ENCODE data around the gene CSMD2.

CSMD2 gene

DNA sequence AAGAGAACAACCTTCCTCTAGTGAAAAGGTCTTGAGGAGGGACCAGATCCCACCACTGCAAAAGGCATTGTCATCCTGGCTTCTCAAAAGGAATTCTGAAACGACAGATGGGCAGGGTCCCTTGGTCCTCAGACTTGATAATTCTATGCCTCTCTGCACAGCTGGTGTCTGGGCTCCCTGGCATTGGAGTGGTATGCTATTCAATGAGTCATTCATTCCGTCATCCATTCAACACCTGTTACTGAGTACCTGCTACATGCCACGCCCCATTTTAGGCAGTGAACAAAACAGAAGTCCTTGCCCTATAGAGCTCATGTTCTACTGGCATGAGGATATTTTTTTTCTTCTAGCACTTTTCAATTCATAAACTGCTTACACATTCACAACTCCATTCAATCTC lies 347.0 kb downstream of the CSMD2 start:
- no peak for DNase-seq (ENCODE audit: low spot score)

DNA sequence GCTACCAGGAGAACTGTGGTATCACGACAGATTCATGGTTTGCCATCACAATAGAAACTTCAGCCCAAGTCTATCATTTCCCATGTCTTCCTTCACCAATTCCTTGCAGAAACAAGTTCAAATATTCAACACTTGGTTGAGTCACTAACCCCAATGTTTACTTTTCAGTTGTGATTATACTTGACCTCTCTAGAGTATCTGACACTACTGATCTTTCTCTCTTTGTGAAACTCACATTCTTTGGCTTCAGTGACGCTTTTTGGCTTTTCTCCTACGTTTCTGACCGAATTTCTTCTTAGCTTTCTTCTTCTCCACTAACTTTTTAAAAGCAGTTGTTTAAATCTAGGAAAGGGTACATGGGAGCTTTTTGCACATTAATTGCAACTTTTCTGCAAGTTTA lies 350.0 kb downstream of the CSMD2 start:
- no peak for DNase-seq (ENCODE audit: low spot score)

GRCh38 chr1:33814166-33814565 lies 350.9 kb downstream of the CSMD2 start:
- DNase-seq (ENCODE audit: low spot score) = no peak

- DNase-seq (ENCODE audit: low spot score) = no peak
Measured at GRCh38 chr1:33810571-33810970, 354.5 kb downstream of the CSMD2 start.

DNA sequence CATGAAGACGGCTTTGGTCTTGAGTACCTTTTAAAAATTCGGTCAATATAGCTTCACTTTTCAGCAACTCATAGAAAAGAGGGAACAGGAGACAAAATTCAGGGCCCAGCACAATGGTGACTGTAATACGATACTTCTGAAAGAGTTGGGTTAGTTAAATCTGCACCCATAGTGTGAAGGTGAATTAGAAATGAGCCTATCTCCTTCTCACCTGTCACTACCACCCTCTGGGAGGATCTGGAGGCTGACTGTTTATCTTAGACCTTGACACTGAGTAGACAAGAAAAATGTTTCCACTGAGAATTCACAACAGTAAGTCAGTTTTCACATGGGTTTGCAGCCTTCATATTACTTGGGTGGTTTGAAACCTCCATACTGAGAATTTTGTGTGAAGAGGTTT lies 359.0 kb downstream of the CSMD2 start:
- DNase-seq (ENCODE audit: low spot score) = no peak

- DNase-seq (ENCODE audit: low spot score) = no peak
Measured at GRCh38 chr1:33802268-33802667, 362.8 kb downstream of the CSMD2 start.

DNA sequence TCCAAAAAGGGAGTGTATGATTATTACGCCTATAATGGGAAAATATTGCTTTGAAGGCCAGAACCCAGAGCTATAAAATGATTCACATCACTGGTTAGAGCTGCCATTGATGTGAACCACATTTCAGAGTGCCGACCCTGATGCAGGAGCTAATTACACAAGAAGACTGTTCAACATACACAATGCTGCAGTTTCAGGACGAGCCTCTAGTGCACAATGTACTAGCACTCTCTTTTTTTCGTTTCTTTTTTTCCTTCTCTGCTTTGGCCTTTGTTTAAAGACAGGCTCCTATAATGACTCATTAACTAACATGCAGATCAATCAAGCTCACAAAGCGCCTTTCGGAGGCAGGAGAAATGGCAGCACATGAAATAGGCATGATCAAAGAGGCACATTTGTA lies 367.2 kb downstream of the CSMD2 start:
- no peak for DNase-seq (ENCODE audit: low spot score)

DNA sequence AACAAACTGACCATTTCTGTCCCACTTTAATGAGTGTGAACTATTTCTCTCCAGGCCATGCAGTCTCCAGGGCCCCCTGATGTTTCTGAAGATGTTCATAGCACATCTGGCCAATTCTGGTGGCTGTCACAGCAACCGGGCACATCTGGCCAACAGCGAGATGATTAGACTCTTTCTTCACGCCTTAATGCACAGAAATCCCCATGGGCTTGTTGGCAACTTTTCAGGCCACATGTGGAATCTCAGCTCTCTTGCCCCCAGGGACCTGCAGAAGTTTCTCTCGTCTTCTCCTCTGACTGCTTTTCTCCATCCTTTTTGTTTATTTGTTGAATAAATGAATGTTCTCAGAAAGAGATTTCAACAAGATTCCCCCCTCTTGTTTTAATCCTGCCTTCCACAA lies 372.4 kb downstream of the CSMD2 start:
- DNase-seq (ENCODE audit: low spot score) = no peak

DNA sequence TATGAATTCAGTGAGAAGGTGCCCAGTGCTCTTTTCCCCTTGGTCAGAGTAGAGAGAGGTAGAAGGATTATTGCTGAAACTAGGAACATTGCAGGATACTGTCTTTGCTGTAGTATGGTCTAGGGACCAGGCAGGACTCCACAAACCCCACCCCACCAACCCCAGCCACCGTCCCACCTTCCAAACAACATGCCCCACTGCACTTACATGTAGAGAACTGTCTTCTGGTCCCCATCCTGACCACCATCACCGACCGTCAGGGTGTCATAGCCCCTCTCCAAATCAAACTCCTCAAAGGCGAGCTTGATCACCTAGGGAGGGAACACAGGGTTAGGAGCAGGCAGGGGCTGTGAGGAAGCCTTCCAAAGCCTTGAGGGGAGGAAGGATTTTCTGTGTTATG lies 372.8 kb downstream of the CSMD2 start:
- DNase-seq (ENCODE audit: low spot score) = no peak

DNA sequence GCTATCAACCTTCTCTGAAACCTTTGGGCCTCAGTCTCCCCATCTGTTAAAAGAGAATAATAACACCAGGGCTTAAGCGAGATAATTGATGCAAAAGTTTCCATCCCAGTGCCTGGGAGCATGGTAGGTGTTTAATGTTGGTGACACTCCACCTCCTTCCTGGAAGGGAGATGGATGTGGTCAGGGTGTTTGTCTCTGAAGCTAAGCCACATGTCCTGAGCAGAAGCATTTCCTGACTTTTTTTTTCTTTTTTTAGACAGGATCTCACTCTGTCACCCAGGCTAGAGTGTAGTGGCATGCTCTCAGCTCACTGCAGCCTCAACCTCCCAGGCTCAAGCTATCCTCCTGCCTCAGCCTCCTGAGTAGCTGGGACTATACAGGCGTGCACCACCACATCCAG lies 373.8 kb downstream of the CSMD2 start:
- DNase-seq (ENCODE audit: low spot score) = no peak

- no peak for DNase-seq (ENCODE audit: low spot score)
Measured at GRCh38 chr1:33790577-33790976, 374.5 kb downstream of the CSMD2 start.

GRCh38 chr1:33784876-33785275 lies 380.2 kb downstream of the CSMD2 start:
- no peak for DNase-seq (ENCODE audit: low spot score)

- no peak for DNase-seq (ENCODE audit: low spot score)
Measured at GRCh38 chr1:33782776-33783175, 382.3 kb downstream of the CSMD2 start.

GRCh38 chr1:33781652-33782051 lies 383.4 kb downstream of the CSMD2 start:
- DNase-seq (ENCODE audit: low spot score) = no peak

- DNase-seq (ENCODE audit: low spot score) = no peak
Measured at GRCh38 chr1:33777337-33777736, 387.7 kb downstream of the CSMD2 start.

DNA sequence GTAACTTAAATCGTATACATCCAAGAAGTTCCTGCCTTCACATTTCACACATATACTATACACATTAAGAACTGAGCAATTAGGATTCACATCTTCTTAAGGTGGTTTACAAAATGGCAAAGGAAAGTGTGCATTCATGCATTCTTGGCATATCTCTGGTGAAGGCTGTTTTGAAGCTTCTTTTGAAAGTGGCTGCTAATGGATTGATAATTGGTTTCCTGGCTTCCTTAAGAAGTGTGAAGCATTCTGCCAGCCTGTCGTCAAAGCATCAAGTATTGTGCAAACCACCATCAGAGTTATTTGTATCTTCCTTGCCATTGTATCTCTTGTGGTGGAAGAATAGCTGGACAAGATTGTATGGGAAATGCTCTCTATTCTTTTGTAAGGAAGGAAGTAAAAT lies 396.2 kb downstream of the CSMD2 start:
- no peak for DNase-seq (ENCODE audit: low spot score)

DNA sequence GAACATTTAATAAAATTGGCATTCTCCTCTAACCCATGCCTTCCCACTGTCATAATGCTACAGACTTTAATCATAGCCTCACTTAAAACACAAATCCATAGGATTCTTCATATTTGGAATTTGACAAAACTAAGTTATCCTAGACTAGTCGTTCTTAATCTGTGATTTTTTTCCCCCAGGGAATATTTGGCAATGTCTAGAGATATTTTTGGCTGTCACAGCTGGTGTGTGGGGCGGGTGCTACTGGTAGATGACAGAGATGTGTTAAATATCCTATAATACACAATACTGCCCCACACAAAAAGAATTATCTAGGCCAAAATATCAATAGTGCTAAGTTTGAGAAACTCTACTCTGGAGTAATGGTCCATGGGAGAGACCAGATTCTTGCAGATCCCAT lies 396.9 kb downstream of the CSMD2 start:
- no peak for DNase-seq (ENCODE audit: low spot score)

DNA sequence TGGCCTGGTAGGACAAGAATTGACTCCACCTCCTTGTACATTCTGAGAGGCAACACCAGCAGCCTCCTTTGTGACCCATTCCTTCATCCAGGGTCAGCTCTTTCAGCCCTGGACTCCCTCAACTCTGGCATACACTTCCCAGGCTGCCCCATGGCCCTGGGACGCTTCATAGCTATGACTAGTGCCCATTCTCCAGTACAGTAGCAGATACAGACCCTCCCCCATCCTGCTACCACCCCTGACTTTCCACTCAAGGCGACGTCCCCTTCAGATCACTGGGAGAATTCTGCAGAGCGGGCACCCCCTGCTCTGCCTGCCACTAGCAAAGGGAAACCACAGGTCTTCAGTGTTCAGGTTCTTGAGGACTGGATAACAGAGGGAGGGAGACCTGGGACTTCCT lies 400.9 kb downstream of the CSMD2 start:
- DNase-seq (ENCODE audit: low spot score) = no peak

- no peak for DNase-seq (ENCODE audit: low spot score)
Measured at GRCh38 chr1:33763406-33763805, 401.6 kb downstream of the CSMD2 start.

DNA sequence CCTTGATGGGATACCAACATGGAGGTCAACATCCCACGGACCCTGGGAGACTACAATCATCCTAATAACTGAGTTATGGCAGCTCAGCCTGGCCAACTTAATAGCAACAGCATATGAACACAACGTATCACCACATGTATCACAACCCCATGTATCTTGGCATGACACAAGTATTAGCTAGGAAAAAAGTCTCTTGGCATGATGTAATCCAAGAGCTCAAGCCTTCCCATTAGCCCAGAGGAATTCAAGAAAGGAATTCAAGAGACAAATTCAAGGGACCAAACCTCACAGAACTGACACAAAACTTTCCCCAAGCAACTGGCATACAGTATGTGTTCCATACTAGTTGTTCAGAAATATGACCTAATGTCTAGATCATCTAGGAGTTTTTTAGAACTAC lies 402.1 kb downstream of the CSMD2 start:
- no peak for DNase-seq (ENCODE audit: low spot score)

DNA sequence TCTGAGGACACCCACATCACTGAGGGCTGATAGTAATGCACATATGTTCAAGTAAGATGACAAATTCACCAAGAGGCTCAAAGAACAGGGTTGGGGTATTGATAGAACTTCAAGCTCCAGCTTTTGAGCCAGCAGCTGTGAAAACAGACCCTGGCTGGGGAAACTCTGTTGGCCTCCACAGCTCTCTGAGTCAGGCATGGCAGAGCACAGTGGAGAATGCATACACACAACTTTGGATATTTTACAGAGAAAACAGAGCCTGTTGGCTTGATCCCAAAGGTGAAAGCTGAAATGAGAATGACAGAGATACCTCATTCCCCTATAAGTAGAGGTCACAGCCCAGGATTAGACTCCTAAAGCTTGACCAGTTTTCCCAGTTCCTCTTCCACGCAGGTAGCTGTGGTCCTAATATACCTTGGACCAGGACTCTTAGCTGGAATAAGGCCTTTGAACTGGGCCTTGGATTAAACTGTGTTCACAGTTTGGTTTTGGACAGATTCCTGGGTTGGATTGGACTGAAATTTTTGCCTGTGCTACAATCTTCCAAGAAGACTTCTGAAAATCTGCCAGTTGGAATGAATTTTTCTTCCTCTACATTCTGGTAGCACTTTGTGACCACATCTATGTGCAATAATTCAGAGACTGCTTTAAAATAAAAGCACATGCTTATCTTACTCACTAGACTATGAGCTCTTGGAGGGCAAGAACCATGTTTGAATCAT lies 402.8 kb downstream of the CSMD2 start:
- DNase-seq (ENCODE audit: low spot score) = no peak

GRCh38 chr1:33758698-33759097 lies 406.3 kb downstream of the CSMD2 start:
- no peak for DNase-seq (ENCODE audit: low spot score)

GRCh38 chr1:33753087-33753856 lies 411.8 kb downstream of the CSMD2 start:
- DNase-seq (ENCODE audit: low spot score) = no peak

- no peak for DNase-seq (ENCODE audit: low spot score)
Measured at GRCh38 chr1:33745942-33746341, 419.1 kb downstream of the CSMD2 start.
